GM10248 (cell line): ENCODE data around the gene DPH2.
A peak's percentile ranks its signal among the peaks of the same experiment; 100 is the strongest.

Source experiments
- CTCF ChIA-PET: fragments of 300-600 bp; sonication (Branson Sonifier 250); formaldehyde crosslinking; extraction: SDS; loops from one replicate; lab custom pipeline; 2021; ENCODE audit warnings: antibody characterized with exemption; lab: Yijun Ruan, JAX
- POLR2A ChIA-PET: fragments of 350-650 bp; sonication (Branson Sonifier 250); formaldehyde crosslinking; extraction: SDS; loops from one replicate; lab custom pipeline; 2020; ENCODE audit warnings: antibody characterized with exemption; lab: Yijun Ruan, JAX
- DNase-seq: peaks from one replicate; pipeline ENCODE4 v3.0.0; 2012; ENCODE audit errors: extremely low spot score
- CTCF ChIP-seq: IDR thresholded peaks from 2 replicates; pipeline ENCODE4 v1.5.1; 2012; ENCODE audit warnings: mild to moderate bottlenecking, low read depth; ENCODE audit errors: extremely low read depth, missing control alignments, control extremely low read depth

DPH2 gene

GRCh38 chr1:43979528-43980254 lies 9.9 kb downstream of the DPH2 start:
- no peak for TF ChIP-seq CTCF
- DNase-seq, result peak; percentile 57
- CTCF ChIA-PET, result interaction anchor here (1.0 kb wide), 1 partner anchor 26 kb away, joined by 3 read pairs; no protein-coding TSS in a partner anchor
- POLR2A ChIA-PET, result interaction anchor here (0.5 kb wide), 1 partner anchor 789 kb away, joined by 7 read pairs; no protein-coding TSS in a partner anchor

- ChIA-PET CTCF (interaction anchor here (1.0 kb wide), 1 partner anchor 25 kb away, joined by 3 read pairs; no protein-coding TSS in a partner anchor), POLR2A (interaction anchor here (0.5 kb wide), 1 partner anchor 790 kb away, joined by 7 read pairs; no protein-coding TSS in a partner anchor)
- TF ChIP-seq CTCF, result no peak
- DNase-seq, result no peak
Observed at GRCh38 chr1:43980255-43981134, 10.7 kb downstream of the DPH2 start.

- ChIA-PET CTCF (no interaction called here), POLR2A (no interaction called here)
- DNase-seq, result no peak
- no peak for TF ChIP-seq CTCF
Observed at GRCh38 chr1:43981135-43981491, 11.3 kb downstream of the DPH2 start.

- POLR2A ChIA-PET, result no interaction called here
- CTCF ChIA-PET, result no interaction called here
- no peak for DNase-seq
- no peak for TF ChIP-seq CTCF
Observed at GRCh38 chr1:43981636-43982035, 11.8 kb downstream of the DPH2 start.

GRCh38 chr1:43982241-43982640 lies 12.4 kb downstream of the DPH2 start:
- no peak for TF ChIP-seq CTCF
- CTCF ChIA-PET, result no interaction called here
- POLR2A ChIA-PET, result no interaction called here
- no peak for DNase-seq

- POLR2A ChIA-PET, result no interaction called here
- DNase-seq, result no peak
- no peak for TF ChIP-seq CTCF
- CTCF ChIA-PET, result no interaction called here
Observed at GRCh38 chr1:43982808-43983207, 13.0 kb downstream of the DPH2 start.
